HG02884 (cell line): ENCODE data around the gene RNF180.
"Not testable (repeated sequence)": the region's sequence is repeated elsewhere in the genome, so short reads cannot be mapped to it uniquely, and the experiment has no call there.

Experiments used
- ATAC-seq: cut with Tn5 transposase; IDR thresholded peaks from one replicate; pipeline ENCODE4 v1.9.1; 2021; ENCODE audit warnings: mild to moderate bottlenecking, moderate library complexity; ENCODE audit not compliant: unreplicated experiment

Gene RNF180

DNA sequence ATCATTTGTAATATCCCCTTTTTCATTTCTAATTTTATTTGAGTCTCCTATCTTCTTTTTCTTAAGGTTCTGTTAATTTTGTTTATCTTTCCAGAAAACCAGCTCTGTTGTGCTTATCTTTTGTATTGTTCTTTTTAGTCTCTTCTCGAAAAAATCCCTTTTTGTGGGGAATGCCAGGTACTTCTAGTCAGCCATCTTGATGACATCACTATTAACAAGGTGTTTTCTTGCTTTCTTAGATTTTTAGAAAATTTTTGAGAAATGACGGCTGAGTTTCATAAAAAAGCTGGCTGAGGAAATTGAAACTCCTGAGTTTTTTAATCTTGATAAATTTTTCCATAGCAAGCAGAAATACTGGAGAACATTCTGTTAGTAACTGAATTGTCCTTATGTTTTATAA lies 10.7 kb downstream of the RNF180 start:
- ATAC-seq: no peak

GRCh38 chr5:64180661-64181343 lies 15.2 kb downstream of the RNF180 start:
- ATAC-seq: no peak

- no peak for ATAC-seq
Measured at GRCh38 chr5:64181440-64181839, 15.8 kb downstream of the RNF180 start.

DNA sequence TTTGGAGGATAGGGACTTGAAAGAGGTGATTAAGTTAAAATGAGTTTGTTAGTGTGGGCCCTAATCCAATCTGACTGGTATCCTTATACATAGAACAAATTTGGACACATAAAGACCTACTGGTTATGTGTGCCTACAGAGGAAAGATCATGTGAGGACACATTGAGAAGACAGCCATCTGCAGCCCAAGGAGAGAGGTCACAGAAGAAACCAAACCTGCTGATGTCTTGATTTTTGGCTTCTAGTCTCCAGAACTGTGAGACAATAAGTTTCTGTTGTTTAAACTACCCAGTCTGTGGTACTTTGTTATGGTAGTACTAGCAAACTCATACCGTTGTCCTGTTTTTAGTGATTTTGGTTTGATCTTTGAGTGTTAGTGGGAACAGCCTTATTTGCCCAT lies 18.3 kb downstream of the RNF180 start:
- no peak for ATAC-seq

DNA sequence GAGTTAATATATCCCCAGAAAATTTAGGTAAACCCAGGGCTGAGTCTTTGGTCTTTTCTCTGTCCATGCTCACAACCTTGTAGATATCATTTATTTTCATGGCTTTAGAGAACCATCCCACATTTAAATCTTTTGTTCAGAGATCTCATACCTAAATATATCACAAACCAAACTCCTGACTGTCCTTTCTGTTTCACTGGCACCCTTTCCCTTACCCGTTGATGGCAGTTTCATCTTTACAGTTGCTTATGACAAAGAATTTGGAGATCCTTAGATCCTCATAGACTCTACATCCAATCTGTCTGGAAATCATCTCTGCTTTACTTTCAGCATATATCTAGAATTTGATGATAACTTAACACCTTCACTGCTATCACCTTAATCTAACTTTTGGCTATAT lies 19.2 kb downstream of the RNF180 start:
- ATAC-seq: no peak

DNA sequence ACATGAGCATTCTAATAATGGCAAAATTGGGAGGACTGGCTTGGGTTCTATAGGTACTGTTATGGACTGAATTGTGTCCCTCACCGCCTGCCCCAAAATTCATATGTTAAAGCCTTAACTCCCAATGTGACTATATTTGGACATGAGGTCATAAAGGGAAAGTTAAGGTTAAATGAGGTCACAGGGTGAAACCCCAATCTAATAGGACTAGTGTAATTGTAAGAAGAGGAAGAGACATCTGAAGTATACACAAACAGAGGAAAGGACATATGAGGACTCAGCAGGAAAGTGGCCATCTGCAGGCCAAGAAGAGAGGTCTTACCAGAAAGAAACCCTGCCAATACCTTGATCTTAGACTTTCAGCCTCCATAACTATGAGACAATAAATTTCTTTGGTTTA lies 23.1 kb downstream of the RNF180 start:
- ATAC-seq: no peak

DNA sequence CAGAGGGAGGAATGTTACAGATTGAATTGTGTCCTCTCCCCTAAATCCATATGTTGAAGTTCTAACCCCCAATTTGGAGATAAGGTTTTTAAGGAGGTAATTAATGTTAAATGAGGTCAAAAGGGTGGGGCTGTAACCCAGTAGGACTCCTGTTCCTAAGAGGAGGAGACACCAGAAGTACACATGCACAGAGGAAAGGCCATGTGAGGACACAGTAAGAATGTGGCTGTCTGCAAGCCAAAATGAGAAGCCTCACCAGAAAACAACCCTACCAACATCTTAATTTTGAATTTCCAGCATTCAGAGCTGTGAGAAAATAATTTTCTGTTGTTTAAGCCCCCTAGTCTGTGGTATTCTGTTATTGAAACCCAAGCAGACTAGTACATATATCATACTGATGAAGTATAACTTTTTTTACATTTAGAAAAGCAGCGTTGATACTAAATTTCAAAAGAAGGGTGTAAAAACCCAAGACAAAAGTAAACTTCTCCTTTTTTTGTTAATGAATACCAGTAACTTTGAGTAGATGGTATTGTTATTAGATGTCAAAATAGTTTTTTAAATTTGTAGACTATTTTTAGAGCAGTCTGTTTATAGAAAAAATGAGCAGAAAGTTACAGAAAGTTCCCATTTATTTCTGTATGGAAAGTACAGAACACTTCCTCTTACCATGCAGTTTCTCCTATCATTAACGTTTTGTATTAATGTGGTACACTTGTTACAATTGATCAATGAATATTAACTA lies 25.1 kb downstream of the RNF180 start:
- ATAC-seq: no peak

DNA sequence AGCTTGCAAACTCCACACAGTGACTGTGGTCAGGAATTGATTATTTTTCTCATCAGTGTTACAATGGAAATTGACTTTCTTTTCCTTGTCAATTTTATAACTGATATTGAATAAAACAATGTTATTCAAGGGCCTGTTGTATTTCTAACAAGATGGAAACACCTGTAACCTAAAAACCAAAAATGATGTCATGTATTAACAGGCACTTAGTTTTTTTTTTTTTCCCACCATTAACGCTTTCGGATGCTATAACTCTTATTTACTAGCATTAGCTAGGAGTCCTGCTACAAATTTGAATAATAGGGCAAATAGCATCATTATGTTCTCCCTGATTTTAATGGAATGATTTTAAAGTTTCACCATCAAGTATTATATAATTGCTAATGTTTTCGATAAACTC lies 30.3 kb downstream of the RNF180 start:
- no peak for ATAC-seq

GRCh38 chr5:64199425-64199824 lies 33.8 kb downstream of the RNF180 start:
- ATAC-seq: no peak

GRCh38 chr5:64201996-64202395 lies 36.4 kb downstream of the RNF180 start:
- ATAC-seq: no peak

- ATAC-seq: no peak
Measured at GRCh38 chr5:64206653-64207052, 41.0 kb downstream of the RNF180 start.

GRCh38 chr5:64207978-64208377 lies 42.3 kb downstream of the RNF180 start:
- no peak for ATAC-seq

- no peak for ATAC-seq
Measured at GRCh38 chr5:64209353-64209752, 43.7 kb downstream of the RNF180 start.

GRCh38 chr5:64210866-64211265 lies 45.2 kb downstream of the RNF180 start:
- ATAC-seq: no peak

GRCh38 chr5:64213011-64213410 lies 47.4 kb downstream of the RNF180 start:
- no peak for ATAC-seq

DNA sequence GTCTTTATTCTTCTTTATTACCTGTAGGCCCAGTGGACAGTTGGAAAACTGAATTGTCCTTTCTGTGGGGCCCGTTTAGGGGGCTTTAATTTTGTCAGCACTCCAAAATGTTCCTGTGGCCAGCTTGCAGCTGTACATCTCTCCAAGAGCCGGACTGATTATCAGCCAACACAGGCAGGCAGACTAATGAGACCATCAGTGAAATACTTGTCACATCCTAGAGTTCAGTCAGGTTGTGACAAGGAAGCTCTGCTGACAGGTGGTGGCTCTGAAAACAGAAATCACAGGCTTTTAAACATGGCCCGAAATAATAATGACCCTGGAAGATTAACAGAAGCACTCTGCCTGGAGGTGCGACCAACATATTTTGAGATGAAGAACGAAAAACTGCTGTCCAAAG lies 47.9 kb downstream of the RNF180 start:
- no peak for ATAC-seq

DNA sequence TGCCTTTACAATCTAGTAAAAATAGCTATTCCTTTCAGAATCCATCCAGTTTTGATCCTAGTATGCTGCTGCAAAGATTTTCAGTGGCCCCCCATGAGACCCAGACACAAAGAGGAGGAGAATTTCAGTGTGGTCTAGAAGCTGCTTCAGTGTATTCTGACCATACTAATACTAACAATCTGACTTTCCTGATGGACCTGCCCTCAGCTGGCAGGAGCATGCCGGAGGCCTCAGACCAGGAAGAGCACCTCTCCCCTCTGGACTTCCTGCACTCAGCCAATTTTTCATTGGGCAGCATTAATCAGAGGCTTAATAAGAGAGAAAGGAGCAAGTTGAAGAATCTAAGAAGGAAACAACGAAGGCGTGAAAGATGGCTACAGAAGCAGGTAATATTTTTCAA lies 48.5 kb downstream of the RNF180 start:
- ATAC-seq: no peak

- no peak for ATAC-seq
Measured at GRCh38 chr5:64221911-64222310, 56.3 kb downstream of the RNF180 start.

GRCh38 chr5:64225286-64225981 lies 59.8 kb downstream of the RNF180 start:
- not testable (repeated sequence) for ATAC-seq

DNA sequence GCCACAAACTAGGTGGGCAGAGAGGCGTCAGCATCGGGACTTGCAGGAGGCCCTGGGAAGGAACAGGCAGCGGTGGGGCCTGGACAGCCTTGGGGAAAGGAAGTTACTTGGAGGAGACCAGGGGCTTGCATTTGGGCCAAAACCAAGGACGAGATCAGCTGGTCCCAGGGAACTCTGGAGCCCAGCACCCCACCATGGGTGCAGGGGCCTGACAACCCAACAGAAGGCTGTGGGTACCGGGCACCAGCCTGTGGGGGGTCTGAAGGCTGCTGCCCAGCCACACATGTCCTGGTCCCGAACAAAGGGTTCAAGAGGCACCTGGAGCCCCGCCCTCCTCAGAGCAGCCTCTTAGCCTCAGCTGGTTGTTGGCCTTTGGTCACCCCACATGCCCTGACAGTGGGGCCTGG lies 61.5 kb downstream of the RNF180 start:
- not testable (repeated sequence) for ATAC-seq

DNA sequence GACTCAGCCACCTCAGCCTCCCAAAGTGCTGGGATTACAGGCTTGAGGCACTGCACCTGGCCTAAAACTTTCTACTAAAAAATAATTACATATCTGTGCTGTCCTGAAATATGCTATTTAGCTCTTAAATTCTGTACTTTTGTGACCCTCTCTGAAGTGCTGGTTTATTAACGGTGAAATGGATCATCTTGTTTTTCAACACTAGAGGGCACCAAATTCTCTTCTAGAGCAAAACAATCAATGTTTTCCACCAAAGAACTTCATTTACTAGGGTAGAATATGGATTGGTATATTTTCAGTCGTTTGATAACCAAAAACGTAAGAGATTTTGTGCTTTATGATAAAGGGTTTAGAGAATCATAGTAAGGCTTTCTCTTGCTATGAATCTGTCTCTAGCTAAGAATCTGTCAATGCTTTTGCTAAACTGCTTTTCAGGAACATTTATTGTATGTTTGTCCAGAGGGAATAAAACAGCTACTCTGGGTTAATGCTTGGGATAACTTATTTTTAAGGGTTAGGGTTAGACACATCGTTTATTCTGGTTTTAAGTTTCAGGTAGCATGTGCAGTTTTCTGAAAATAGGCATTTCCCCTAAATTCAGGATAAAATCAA lies 63.6 kb downstream of the RNF180 start:
- ATAC-seq: peak; percentile 75

GRCh38 chr5:64260756-64261155 lies 95.1 kb downstream of the RNF180 start:
- ATAC-seq: no peak
